ENCODE measurements around the gene RBMS1.

GRCh38 chr2:160379399-160379798, 114.2 kb downstream of the RBMS1 start:
- TF ChIP-seq CTCF (IDR thresholded peaks at IDR 0.05; ENCODE audit: low read depth, low read length, poor library complexity, severe bottlenecking) (no peak), EZH2phosphoT487 (IDR thresholded peaks at IDR 0.05; ENCODE audit: borderline replicate concordance, low read length) (no peak)

All from DOHH2 (cell line).